ENCODE measurements around the gene ENTPD6.

Gene ENTPD6

DNA sequence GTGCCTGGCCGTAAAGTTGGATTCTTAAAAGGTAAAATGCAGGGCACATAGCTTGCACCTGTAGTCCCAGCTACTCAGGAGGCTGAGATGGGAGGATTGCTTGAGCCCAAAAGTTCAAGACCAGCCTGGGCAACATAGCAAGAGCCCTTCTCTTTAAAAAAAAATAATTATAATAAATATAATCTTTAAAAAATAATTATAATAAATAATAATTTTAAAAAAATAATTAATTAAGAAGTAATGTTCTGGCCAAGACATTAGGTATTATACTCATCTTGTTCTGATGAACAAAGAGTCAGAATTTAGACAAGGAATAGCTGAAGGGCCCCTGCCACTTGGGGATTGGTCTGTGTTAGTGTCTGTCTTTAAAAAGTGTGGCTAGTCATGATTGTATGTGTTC is 13.9 kb downstream of the ENTPD6 start:
- no peak for DNase-seq (ENCODE audit: low read depth in 2 of 2)

- DNase-seq (ENCODE audit: low read depth in 2 of 2): no peak
Measured at GRCh38 chr20:25209911-25210310, 14.4 kb downstream of the ENTPD6 start.

DNA sequence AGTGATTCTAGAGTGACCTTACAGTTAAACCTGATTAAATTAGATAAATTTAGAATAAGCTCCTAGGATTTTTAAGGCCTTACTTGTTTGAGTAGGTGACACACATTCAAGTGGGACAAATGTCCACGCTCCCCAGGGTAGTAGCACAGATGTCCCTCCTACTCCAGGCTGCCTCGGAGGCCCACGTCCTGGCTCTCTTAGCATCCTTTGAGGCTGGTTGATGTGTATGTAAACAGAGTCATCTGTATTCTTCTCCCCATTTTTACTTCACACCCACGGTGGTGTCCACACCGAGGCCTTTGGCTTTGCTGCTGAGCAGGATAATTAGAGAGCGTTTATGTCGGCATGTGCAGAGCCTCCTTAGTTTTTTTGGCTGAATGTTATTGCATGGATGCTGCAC is 15.8 kb downstream of the ENTPD6 start:
- DNase-seq (ENCODE audit: low read depth in 2 of 2): no peak

DNA sequence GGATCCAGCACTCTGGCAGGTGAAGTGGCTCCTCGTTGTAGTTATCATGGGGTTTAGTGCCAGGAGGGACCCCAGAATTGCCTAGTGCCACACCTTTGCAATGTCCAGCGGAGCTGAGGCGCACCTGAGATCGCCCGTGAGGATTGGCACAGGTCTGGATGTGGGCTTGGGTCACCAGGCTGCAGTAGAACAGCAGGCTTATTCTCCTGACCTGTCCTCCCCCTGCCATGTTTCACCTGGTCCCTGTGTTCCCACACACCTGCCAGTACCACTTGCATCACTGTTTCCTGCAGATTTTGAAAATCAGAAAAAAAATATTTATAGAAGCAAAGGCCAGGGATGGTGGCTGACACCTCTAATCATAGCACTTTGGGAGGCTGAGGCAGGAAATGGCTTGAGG is 16.7 kb downstream of the ENTPD6 start:
- no peak for DNase-seq (ENCODE audit: low read depth in 2 of 2)

- no peak for DNase-seq (ENCODE audit: low read depth in 2 of 2)
Measured at GRCh38 chr20:25213566-25214425, 18.3 kb downstream of the ENTPD6 start.

DNA sequence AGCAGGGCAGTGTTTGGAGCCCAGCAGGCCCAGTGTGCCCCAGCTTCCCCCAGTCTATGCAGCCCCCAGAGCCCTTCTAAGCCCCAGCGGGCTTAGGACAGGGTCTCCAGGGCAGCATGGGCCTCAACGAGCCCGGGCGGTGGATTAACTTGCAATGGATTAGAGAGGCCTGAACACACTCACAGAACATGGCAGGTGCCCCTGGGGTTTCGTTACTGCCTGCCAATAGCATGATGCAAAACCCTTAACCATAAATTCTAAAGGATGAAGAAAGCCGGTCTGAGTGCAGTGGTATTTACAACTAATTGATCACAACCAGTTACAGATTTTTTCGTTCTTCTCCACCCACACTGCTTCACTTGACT is 18.9 kb downstream of the ENTPD6 start:
- no peak for DNase-seq (ENCODE audit: low read depth in 2 of 2)

DNA sequence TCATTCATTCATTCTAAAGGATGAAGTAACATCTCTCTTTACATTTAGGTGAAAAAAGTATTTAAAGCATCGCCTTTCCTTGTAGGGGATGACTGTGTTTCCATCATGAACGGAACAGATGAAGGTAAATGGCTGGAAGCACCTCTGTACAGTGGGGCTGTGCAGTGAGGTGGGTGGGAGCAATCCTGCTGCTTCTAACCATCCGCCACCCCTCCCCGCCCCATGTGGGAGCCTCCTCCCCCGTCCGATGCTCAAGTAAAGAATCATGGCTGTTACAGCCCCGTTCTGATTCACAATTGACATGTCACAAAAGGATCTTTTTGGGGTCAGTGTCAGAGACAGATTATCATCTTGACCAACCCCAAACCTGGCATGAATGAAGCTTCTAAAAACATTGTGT is 19.3 kb downstream of the ENTPD6 start:
- no peak for DNase-seq (ENCODE audit: low read depth in 2 of 2)

DNA sequence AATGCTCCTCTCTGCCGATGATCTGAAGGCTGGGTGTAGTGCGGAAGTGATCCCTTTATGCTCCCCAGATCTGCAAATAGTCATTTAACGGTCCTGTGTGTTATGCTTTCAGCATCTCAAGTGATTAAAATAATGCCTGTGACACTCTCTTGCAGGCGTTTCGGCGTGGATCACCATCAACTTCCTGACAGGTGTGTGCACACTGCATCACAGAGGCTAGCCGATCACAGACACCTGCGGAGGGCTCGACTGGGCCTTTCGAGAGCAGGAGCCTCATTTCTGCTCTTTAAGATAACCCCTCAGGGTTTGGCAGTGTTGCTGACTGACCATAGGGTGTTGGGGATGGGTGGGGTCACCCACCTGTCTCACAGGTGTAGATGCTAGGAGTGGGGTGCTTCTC is 20.0 kb downstream of the ENTPD6 start:
- no peak for DNase-seq (ENCODE audit: low read depth in 2 of 2)

DNA sequence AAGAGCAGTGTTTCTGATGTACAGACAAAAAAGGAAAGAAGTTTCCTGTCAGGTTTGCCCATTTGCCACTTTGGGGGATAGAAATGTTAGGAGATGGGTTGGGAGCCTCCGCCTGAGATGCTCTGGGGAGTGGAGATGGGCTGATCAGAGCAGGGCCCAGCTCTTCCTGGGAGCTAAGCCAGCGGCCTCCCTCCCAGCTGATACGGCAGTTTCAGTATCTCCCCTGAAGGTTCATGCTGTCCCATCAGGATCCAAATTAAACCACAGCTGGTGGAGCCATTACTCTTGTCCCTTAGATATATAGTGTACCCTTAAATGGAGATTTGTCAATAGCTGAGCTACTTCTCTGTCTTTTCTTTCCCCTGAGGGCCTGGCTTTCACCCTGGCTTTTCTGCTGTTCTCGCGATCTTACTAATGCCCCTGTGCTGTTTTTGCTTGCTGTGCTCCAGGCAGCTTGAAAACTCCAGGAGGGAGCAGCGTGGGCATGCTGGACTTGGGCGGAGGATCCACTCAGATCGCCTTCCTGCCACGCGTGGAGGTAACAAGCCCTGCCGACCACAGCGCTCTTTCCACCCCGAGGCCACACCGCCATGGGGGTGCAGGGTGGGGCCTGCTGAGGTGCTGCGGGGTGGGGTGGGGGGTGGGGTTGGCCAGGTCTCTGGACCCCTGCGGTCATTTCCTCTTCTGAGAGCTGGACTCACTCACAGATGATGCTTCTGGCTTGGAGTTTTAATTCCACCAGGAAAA is 20.9 kb downstream of the ENTPD6 start:
- no peak for DNase-seq (ENCODE audit: low read depth in 2 of 2)

GRCh38 chr20:25217161-25218108 is 21.9 kb downstream of the ENTPD6 start:
- no peak for DNase-seq (ENCODE audit: low read depth in 2 of 2)

- DNase-seq (ENCODE audit: low read depth in 2 of 2): no peak
Measured at GRCh38 chr20:25218109-25218486, 22.6 kb downstream of the ENTPD6 start.

GRCh38 chr20:25218492-25218891 is 23.0 kb downstream of the ENTPD6 start:
- DNase-seq (ENCODE audit: low read depth in 2 of 2): no peak

- no peak for DNase-seq (ENCODE audit: low read depth in 2 of 2)
Measured at GRCh38 chr20:25219365-25219764, 23.9 kb downstream of the ENTPD6 start.

GRCh38 chr20:25220021-25220730 is 24.7 kb downstream of the ENTPD6 start:
- no peak for DNase-seq (ENCODE audit: low read depth in 2 of 2)

DNA sequence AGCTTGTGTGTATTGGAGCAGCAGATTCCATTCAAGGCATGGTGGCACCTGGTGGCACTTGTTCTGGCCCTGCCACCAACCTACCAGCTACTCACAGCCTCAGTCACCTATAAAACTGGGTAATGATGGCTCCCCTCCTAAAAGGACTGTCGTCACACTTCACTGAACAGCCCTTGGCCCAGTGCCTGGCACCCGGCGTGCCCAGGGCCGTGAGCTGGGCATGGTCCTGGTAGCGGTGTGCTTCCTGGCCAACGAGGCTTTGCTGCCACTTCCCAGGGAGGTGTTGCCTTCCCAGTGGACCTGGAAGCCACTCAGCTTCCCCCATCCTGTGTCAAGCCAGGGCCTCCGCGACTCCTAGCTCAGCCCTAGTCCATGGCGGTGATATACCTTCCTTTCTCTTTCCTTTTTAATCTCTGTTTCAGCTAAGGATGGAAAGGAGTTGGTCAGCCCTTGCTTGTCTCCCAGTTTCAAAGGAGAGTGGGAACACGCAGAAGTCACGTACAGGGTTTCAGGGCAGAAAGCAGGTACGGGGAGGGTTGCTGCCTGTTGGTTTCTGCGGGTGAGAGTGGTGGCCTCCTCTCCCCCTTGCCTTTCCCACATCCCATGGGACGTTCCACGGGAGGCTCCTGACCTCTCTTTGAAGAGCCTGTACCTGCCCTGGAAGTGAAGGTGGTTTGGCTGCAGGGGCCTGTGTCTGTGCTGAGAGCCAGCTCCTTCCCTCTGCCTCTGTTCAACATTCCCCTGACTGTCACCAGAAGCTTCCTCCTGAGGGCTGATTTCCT is 25.5 kb downstream of the ENTPD6 start:
- DNase-seq (ENCODE audit: low read depth in 2 of 2): no peak

DNA sequence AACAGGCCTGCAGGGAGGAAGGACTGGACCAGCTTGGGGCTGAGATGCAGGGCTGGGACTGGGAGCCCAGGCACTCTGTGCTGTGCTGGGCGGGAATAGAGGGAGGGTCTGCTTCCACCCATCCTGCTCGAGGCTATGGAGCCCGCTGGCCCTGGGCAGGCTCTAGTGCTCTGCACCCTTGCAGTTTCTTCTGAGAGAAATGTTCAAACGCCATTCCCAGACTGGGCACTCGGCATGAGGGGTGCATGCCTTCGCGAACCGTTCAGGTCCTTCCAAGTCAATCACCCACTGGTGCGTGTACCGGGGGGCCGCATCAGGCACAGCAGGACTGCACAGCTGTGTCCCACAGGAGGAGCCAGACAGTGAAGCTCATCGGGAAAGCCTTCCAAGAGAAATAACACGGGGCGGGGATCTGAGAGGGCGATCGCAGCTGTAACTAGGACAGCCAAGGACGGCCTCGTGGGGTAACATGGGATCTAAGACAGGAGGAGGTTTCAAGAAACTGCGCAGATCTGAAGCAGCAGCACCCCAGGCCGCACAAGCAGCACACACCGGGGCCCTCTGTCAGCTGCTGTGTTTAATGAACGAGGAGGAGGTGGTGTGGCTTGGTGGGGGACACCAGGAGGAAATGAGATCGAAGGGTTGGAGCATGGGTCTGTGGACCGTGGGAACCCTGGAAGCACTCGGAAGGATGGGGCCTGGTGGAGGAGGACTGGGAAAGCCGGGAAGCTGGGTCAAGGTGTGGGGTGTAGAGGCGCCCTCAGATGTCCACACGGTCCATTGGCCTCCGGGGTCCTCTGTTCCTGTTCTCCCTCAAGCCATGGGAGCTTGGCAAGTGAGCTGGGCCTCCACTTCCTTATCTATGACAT is 26.3 kb downstream of the ENTPD6 start:
- DNase-seq (ENCODE audit: low read depth in 2 of 2): no peak

DNA sequence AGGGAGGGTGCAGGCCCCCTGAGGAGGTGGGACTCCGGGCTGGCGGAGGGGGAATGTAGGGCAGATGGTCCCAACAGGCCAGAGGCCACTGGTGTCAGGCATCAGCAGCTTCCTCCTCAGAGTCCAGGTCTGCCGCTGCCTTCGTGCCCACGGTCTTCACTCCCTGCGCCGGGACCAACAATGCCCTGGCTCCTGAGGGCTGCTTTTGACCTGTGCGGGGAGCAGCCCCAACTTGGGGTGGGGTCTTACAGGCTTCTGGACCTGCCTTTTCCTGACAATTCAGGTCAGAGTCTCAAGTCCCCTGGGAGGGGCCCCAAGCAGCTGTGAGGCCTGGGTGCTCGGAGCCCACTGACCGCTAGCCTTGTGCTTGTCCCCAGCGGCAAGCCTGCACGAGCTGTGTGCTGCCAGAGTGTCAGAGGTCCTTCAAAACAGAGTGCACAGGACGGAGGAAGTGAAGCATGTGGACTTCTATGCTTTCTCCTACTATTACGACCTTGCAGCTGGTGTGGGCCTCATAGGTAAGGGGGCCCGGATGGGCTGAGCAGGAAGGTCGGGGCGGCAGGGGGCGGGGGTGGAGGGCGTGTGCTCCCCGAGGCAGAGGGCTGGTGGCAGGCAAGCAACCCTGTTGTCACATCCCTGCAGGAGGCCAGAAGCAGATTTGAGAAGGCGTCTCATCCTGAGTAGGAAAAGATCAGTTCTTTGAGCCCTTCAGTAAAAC is 27.1 kb downstream of the ENTPD6 start:
- DNase-seq (ENCODE audit: low read depth in 2 of 2): no peak

- peak; percentile 64 to 68 for DNase-seq (ENCODE audit: low read depth in 2 of 2)
Measured at GRCh38 chr20:25223179-25223661, 27.7 kb downstream of the ENTPD6 start.
